GM21717 (cell line): ENCODE results near the gene KCNQ5.
"Not testable (repeated sequence)": the region's sequence is repeated elsewhere in the genome, so short reads cannot be mapped to it uniquely, and the experiment has no call there.

ENCODE experiments used
- ATAC-seq: cut with Tn5 transposase; IDR thresholded peaks from one replicate; pipeline ENCODE4 v1.9.1; 2021; ENCODE audit warnings: mild to moderate bottlenecking, moderate library complexity; ENCODE audit not compliant: unreplicated experiment

The KCNQ5 gene

GRCh38 chr6:72621291-72622093 is at the start of gene KCNQ5:
TSS of gene KCNQ5 (plus strand) at chr6:72622064.
- ATAC-seq: peak; percentile 9

GRCh38 chr6:72579865-72580264 is 42.0 kb upstream of the KCNQ5 start:
- no peak for ATAC-seq

- ATAC-seq: no peak
Observed at GRCh38 chr6:72580281-72580940, 41.5 kb upstream of the KCNQ5 start.

DNA sequence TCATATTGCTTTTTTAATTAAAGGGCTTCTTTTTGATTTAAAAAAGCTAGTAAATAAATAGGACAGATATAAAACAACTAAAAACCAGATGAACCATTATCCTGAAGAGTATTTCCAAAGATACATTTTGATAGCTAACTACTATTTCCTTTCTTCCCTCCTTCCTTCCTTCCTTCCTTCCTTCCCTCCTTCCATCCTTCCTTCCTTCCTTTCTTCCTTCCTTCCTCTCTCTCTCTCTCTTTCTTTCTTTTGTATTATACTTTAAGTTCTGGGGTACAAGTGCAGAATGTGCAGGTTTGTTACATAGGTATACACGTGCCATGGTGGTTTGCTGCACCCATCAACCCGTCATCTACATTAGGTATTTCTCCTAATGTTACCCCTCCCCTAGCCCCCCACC is 40.9 kb upstream of the KCNQ5 start:
- not testable (repeated sequence) for ATAC-seq

DNA sequence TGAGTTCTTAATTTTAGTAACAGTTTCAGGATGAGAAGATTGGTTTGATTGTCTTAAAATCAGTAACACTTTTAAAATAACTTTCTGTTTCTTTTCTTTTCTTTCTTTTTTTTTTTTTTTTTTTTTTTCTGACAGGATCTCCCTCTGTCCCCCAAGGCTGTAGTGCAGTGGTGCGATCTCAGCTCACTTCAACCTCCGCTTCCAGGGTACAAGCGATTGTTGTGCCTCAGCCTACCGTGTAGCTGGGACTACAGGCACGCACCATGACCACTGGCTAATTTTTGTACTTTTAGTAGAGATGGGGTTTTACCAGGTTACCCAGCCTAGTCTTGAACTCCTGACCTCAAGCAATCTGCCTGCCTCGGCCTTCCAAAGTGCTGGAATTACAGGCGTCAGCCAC is 33.7 kb upstream of the KCNQ5 start:
- no peak for ATAC-seq

- ATAC-seq: no peak
Observed at GRCh38 chr6:72589096-72589495, 32.8 kb upstream of the KCNQ5 start.

DNA sequence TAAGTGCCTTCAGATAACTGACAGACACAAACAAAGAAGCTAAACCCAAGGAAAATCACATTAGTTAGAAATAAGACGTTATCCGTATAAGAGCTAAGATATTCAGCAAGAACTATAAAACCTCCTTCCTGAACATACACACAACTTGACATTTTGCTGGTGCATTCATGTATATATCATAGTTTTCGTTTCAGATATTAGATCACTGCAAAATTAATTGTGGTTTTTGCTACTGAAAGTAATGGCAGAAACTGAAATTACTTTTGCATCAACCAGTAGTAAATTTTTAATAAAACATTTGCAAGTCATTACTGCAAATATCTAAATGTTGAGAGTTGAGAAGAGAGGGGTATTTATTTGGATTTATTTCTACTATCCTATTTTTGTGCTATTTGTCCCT is 26.1 kb upstream of the KCNQ5 start:
- no peak for ATAC-seq

DNA sequence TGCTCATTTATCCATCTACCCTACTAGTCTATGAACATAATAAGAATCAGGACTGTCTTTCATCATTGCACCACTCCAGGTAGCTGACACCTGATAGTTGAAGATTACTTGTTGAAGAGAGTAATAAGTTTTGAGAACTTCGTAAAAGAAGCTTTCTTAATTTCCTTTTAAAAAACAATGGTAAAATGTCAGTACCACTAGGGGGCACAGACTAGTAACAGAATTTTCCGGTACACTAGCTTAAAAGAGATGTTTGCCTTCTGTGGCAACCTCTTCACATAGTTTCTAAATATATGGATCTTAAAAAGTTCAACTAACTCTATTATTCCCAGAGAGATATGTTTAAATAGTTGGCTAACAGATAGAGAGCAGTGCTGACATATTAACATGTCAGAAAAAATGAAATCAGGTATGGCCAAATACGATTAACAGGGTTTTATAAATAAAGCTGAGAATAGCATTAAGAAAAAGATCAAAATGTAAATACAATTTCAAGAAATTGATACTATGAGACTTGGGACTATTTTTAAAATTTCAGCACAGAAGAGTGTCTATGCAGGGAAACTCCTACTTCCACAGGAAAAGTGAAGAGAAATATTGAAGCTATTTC is 5.4 kb upstream of the KCNQ5 start:
- no peak for ATAC-seq

GRCh38 chr6:72617721-72618120 is 4.1 kb upstream of the KCNQ5 start:
- ATAC-seq: no peak

DNA sequence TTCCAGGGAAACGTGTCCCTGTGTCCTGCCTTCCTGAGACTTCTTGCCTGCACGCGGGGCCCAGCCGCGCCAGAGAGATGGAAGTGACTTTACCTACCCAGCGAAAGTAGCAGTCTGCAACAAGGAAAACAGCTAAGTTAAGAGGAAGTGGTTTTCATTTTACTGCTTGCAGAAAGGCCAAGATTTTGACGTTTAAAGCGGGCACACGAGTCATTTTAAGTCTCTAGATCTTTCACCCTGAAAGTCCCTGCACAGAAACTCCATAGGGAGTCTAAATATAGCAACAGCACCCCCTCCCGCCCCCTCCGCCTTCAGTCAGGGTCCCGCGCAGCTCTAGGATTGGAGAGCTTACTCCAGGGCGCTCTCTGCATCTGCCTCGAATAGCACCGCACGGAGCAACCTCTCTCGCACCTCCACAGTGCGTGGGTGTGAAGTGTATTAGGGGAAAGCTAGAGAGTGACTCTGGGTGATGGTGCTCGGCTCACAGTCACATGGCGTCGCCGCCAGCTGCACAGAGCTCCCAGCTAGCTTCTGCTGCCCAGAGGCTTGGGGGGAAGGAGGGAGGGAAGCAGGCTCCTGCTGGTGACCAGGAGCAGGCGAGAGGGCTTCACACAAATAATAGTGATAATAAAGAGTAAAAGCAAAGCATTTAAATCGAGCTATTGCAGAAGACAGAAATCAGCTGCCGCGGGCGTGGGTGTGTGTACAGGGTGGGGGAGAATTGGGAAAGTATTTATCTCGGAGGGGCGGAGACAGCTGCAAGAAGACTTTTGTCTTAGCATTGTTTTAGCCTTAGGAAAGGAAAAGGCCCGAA is 1.8 kb upstream of the KCNQ5 start:
- peak; percentile 61 for ATAC-seq

GRCh38 chr6:72620871-72621290 is 983 bp upstream of the KCNQ5 start:
- no peak for ATAC-seq

GRCh38 chr6:72622094-72622940 is 453 bp downstream of the KCNQ5 start:
- ATAC-seq: peak; percentile 22

GRCh38 chr6:72623808-72624207 is 1.9 kb downstream of the KCNQ5 start:
- no peak for ATAC-seq

DNA sequence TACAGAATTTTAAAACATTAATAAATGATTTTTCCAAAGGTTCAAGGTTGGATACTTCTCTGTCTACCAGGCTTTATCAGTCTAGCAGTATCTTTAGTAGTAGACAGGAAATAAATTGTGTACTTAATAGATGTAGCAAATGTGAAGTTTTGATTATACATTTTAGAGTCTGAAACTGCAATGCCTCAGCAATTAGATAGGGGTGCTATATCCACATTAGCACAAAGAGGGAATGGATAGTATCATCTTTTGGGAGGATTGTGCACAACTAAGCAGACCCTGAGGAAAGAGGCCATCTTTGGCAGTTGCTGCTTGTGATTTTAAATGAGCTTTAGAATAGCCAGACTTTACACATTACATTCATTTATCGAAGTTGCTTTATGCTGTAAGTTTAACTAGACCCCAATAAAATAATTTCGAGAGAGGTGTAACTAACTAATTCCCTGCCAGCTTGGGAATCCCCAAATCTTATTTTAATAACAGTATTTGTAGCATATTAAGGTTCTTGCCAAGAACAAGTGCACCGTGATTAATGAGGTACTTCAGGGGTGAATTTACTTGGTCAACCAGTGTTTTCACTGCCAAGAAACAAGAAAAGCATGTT is 2.8 kb downstream of the KCNQ5 start:
- ATAC-seq: no peak

DNA sequence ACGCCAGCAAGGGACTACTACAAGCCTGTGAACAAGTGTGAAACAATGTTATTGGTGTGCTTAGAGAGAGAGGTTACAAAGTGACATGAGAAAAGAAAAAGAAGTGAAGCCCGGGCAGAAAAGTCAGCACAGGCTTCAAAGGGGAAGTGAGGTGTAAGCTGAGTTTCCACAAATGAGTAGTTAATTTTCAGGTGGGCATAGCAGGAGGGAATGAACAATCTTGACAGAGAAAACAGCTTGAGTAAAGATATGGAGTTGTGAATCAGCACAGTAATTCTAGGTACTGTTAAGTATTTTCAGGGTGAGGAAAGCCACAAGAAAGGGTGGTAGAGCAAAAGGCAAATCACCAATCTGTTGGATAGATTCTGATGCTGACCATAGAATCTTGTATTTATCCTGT is 4.3 kb downstream of the KCNQ5 start:
- ATAC-seq: peak; percentile 51

- no peak for ATAC-seq
Observed at GRCh38 chr6:72627539-72627938, 5.7 kb downstream of the KCNQ5 start.

GRCh38 chr6:72631480-72631879 is 9.6 kb downstream of the KCNQ5 start:
- no peak for ATAC-seq

GRCh38 chr6:72635636-72636035 is 13.8 kb downstream of the KCNQ5 start:
- no peak for ATAC-seq

DNA sequence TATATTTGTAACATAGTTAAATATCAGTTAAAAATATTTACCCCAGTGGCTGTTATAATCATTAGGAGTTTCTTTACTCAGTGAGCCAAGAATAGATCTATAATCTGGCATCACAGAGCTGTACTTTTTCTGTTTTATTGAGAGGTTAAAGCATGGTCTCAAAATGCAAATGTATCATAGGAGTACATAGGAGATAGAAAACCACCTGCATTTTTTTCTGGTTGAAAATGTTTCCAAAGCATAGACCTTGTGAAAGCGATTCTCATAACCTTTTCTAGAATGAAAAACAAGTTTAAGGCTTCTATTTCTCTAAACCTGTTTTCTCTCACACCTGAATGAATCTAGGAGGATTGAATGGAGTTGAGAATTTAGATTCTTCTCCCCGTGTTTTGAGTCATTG is 14.4 kb downstream of the KCNQ5 start:
- peak; percentile 96 for ATAC-seq

DNA sequence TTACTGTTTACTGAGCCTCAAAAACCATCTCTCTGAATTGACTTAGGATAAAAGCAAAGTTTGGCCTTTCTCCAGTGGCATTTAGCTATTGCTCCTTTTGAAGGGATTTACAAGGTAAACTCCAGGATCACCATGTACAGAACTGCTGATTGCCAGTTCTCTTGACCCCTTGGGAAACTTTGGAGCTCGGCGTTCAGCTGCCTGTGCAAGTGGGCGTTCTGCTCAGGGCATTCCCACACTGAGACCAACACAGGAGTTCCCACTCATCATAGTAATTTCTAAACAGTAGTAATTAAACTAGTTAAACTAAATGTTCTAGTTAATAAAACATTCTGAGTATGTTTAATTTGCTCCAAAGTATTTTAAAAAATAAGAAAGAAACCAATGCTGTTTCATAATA is 14.9 kb downstream of the KCNQ5 start:
- no peak for ATAC-seq
